GM18502 (cell line): ENCODE data around the gene RNASE8.
A peak's percentile ranks its signal among the peaks of the same experiment; 100 is the strongest.

Experiments used
- ATAC-seq: cut with Tn5 transposase; IDR thresholded peaks from one replicate; pipeline ENCODE4 v1.9.1; 2021; ENCODE audit warnings: mild to moderate bottlenecking; ENCODE audit not compliant: unreplicated experiment, poor library complexity

Gene RNASE8

GRCh38 chr14:21103411-21103709 is 45.7 kb downstream of the RNASE8 start:
- ATAC-seq, result no peak

- peak; percentile 92 for ATAC-seq
Measured at GRCh38 chr14:21103710-21104447, 46.3 kb downstream of the RNASE8 start.

- peak; percentile 45 for ATAC-seq
Measured at GRCh38 chr14:21104448-21105060, 46.9 kb downstream of the RNASE8 start.

DNA sequence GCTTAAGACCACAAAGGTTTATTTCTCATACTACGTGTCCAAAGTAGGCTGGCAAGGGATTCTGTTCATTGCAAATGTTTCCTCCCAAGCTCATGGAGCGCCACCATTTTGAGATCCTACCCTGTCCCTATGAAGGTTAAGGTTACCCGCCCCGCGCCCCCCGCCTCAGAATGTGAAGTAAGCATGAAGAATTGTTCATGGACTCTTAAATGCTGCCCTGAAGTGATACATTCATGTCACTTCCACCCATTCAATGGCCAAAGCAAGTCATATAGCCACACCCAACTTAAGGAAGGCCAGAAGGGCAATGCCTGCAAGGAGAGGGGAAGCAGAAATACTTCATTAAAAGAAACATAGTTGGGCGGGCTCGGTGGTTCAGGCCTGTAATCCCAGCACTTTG is 47.5 kb downstream of the RNASE8 start:
- no peak for ATAC-seq

GRCh38 chr14:21106176-21106497 is 48.5 kb downstream of the RNASE8 start:
- ATAC-seq, result no peak

GRCh38 chr14:21106498-21107282 is 49.1 kb downstream of the RNASE8 start:
- ATAC-seq, result no peak

GRCh38 chr14:21107283-21107800 is 49.7 kb downstream of the RNASE8 start:
- no peak for ATAC-seq
